Measurements from ENCODE around the gene CALU.

The CALU gene

GRCh38 chr7:128739048-128739962 lies at the start of gene CALU:
CALU (plus strand) TSS chr7:128739359; CDS start chr7:128748584, 9,225 bp downstream.
- DNase-seq, result peak; percentile 98

- DNase-seq, result no peak
Measured at GRCh38 chr7:128691227-128691626, 47.9 kb upstream of the CALU start.

GRCh38 chr7:128692623-128693270 lies 46.4 kb upstream of the CALU start:
- no peak for DNase-seq

GRCh38 chr7:128693373-128694015 lies 45.7 kb upstream of the CALU start:
- DNase-seq, result no peak

GRCh38 chr7:128694738-128695137 lies 44.4 kb upstream of the CALU start:
- DNase-seq, result no peak

GRCh38 chr7:128697302-128697905 lies 41.8 kb upstream of the CALU start:
- peak; percentile 74 for DNase-seq

- DNase-seq, result no peak
Measured at GRCh38 chr7:128699196-128699712, 39.9 kb upstream of the CALU start.

- no peak for DNase-seq
Measured at GRCh38 chr7:128699895-128700294, 39.3 kb upstream of the CALU start.

- DNase-seq, result no peak
Measured at GRCh38 chr7:128701062-128701785, 37.9 kb upstream of the CALU start.

- no peak for DNase-seq
Measured at GRCh38 chr7:128703609-128704241, 35.4 kb upstream of the CALU start.

GRCh38 chr7:128705891-128706333 lies 33.2 kb upstream of the CALU start:
- DNase-seq, result no peak

- no peak for DNase-seq
Measured at GRCh38 chr7:128707752-128708151, 31.4 kb upstream of the CALU start.

- DNase-seq, result no peak
Measured at GRCh38 chr7:128708235-128708634, 30.9 kb upstream of the CALU start.

GRCh38 chr7:128708824-128709223 lies 30.3 kb upstream of the CALU start:
- DNase-seq, result no peak

- no peak for DNase-seq
Measured at GRCh38 chr7:128710481-128710880, 28.7 kb upstream of the CALU start.

- DNase-seq, result no peak
Measured at GRCh38 chr7:128713794-128714193, 25.4 kb upstream of the CALU start.

- DNase-seq, result no peak
Measured at GRCh38 chr7:128714701-128715495, 24.3 kb upstream of the CALU start.

- DNase-seq, result no peak
Measured at GRCh38 chr7:128718967-128719642, 20.1 kb upstream of the CALU start.

- DNase-seq, result no peak
Measured at GRCh38 chr7:128721376-128721775, 17.8 kb upstream of the CALU start.

- no peak for DNase-seq
Measured at GRCh38 chr7:128724743-128725142, 14.4 kb upstream of the CALU start.
